Fibroblast of skin of abdomen (primary cell): Measurements from ENCODE around the gene BRD3.

Experiments used
- DNase-seq: peaks from one replicate; pipeline ENCODE4 v3.0.0-alpha.2; 2013

BRD3 gene

GRCh38 chr9:134010310-134011173 lies 57.3 kb downstream of the BRD3 start:
- no peak for DNase-seq

- DNase-seq, result no peak
Measured at GRCh38 chr9:134007571-134007970, 60.3 kb downstream of the BRD3 start.

- DNase-seq, result no peak
Measured at GRCh38 chr9:134007150-134007549, 60.7 kb downstream of the BRD3 start.

- no peak for DNase-seq
Measured at GRCh38 chr9:134005381-134005780, 62.4 kb downstream of the BRD3 start.

- no peak for DNase-seq
Measured at GRCh38 chr9:134004881-134005280, 62.9 kb downstream of the BRD3 start.

GRCh38 chr9:134004131-134004873 lies 63.5 kb downstream of the BRD3 start:
- DNase-seq, result no peak

GRCh38 chr9:134003237-134003636 lies 64.6 kb downstream of the BRD3 start:
- DNase-seq, result no peak

- no peak for DNase-seq
Measured at GRCh38 chr9:134002796-134003195, 65.0 kb downstream of the BRD3 start.

- DNase-seq, result peak; percentile 31
Measured at GRCh38 chr9:133999851-134000265, 68.0 kb downstream of the BRD3 start.

- DNase-seq, result peak; percentile 63
Measured at GRCh38 chr9:133998915-133999595, 68.8 kb downstream of the BRD3 start.

- DNase-seq, result no peak
Measured at GRCh38 chr9:133997584-133997983, 70.2 kb downstream of the BRD3 start.

GRCh38 chr9:133996531-133997520 lies 71.0 kb downstream of the BRD3 start:
- DNase-seq, result no peak

- DNase-seq, result no peak
Measured at GRCh38 chr9:133995012-133995896, 72.6 kb downstream of the BRD3 start.

GRCh38 chr9:133994353-133995011 lies 73.3 kb downstream of the BRD3 start:
- peak; percentile 53 for DNase-seq

- no peak for DNase-seq
Measured at GRCh38 chr9:133993635-133994253, 74.1 kb downstream of the BRD3 start.

- peak; percentile 90 for DNase-seq
Measured at GRCh38 chr9:133992780-133993634, 74.8 kb downstream of the BRD3 start.

GRCh38 chr9:133991964-133992779 lies 75.7 kb downstream of the BRD3 start, which contains the start of gene VAV2:
Gene VAV2 (minus strand): TSS chr9:133992324. CDS start chr9:133992278, 46 bp downstream.
- peak; percentile 67 for DNase-seq
